Measurements from ENCODE around the gene TTC7B. TPM values are rescaled to one million over a fixed set of nuclear protein-coding genes. Genes with fewer than 3 reads are reported as not detected.

TTC7B gene
- total and polyA plus RNA-seq, 2 experiments from 2014 or later: 7.9 to 28.6 TPM

- no peaks in the 10 kb centered on the region for H3F3A ChIP-seq (replicated peaks; ENCODE audit: low read depth)
- H2AFZ ChIP-seq: no peak overlapping the region
- H3K4me3 Mint-ChIP-seq: no peak overlapping the region
- no peaks in the 10 kb centered on the region for H3K79me2 ChIP-seq (replicated peaks; ENCODE audit: insufficient read depth)
- H3K4me2 ChIP-seq: no peak overlapping the region
- no peaks in the 10 kb centered on the region for H3K27me3 Mint-ChIP-seq (ENCODE audit: insufficient read depth, low read depth, poor library complexity)
- no peaks in the 10 kb centered on the region for H3K36me3 ChIP-seq (ENCODE audit: insufficient read depth)
- H3K4me1 Mint-ChIP-seq: peaks cover 6% of the 10 kb centered on the region; the same call in 2 of the 3 replicates
- no peak overlapping the region for H3K27ac Mint-ChIP-seq
- H3K4me3 ChIP-seq: no peak overlapping the region
- H3K27me3 ChIP-seq (ENCODE audit: insufficient read depth): no peaks in the 10 kb centered on the region
- H4K20me1 ChIP-seq (replicated peaks; ENCODE audit: insufficient read depth): no peaks in the 10 kb centered on the region
- TF ChIP-seq REST (IDR thresholded peaks at IDR 0.05; ENCODE audit: unreplicated experiment) (no peak), ZNF114 (CRISPR knock-in tag; IDR thresholded peaks at IDR 0.05) (no peak), JUNB (IDR thresholded peaks at IDR 0.05; ENCODE audit: unreplicated experiment) (no peak), CTCF (conservative IDR thresholded peaks at IDR 0.05; ENCODE audit: low read depth in 2 of 2) (no peak), ETS1 (IDR thresholded peaks at IDR 0.05) (no peak), POLR2AphosphoS5 (IDR thresholded peaks at IDR 0.05; ENCODE audit: low read depth) (no peak), EZH2phosphoT487 (IDR thresholded peaks at IDR 0.05; ENCODE audit: unreplicated experiment) (no peak), CREB1 (CRISPR knock-in tag; IDR thresholded peaks at IDR 0.05; ENCODE audit: low read depth) (no peak), STAT1 (IDR thresholded peaks at IDR 0.05; ENCODE audit: unreplicated experiment) (no peak), ZNF331 (CRISPR knock-in tag; IDR thresholded peaks at IDR 0.05; ENCODE audit: low read depth) (no peak), ZNF462 (CRISPR knock-in tag; IDR thresholded peaks at IDR 0.05) (no peak), EZH2 (IDR thresholded peaks at IDR 0.05; ENCODE audit: low read depth, unreplicated experiment) (no peak), NANOG (IDR thresholded peaks at IDR 0.05; ENCODE audit: borderline replicate concordance) (no peak)
- H3K27ac ChIP-seq (ENCODE audit: low read depth): no peak overlapping the region
- no peak for DNase-seq (ENCODE audit: low spot score)
- no peaks in the 10 kb centered on the region for H3K4me1 ChIP-seq (ENCODE audit: insufficient read depth)
- no peaks in the 10 kb centered on the region for H3K9me2 ChIP-seq (ENCODE audit: insufficient read depth)
- H3K9me3 Mint-ChIP-seq: no peaks in the 10 kb centered on the region
- ATAC-seq: no peak
- H3K36me3 Mint-ChIP-seq (ENCODE audit: low read depth): no peaks in the 10 kb centered on the region
Measured at GRCh38 chr14:90864741-90865140, 48.5 kb upstream of the TTC7B start.

All from GM23338 (cell line).